HCEC 1CT (cell line): ENCODE measurements around the gene COA8.

Experiments
- DNase-seq: peaks from one replicate; pipeline ENCODE4 v3.0.0-alpha.2; 2017

The COA8 gene

GRCh38 chr14:103549361-103550311, 13.1 kb upstream of the COA8 start:
- DNase-seq, result no peak

GRCh38 chr14:103550451-103551337, 12.1 kb upstream of the COA8 start:
- DNase-seq, result no peak

GRCh38 chr14:103551338-103551762, 11.4 kb upstream of the COA8 start:
- DNase-seq, result no peak

- DNase-seq, result no peak
These were observed 10.5 kb upstream of the COA8 start for GRCh38 chr14:103552011-103552845.

GRCh38 chr14:103552846-103553210, 9.9 kb upstream of the COA8 start:
- DNase-seq, result no peak

- DNase-seq, result no peak
These were observed 7.0 kb upstream of the COA8 start for GRCh38 chr14:103555559-103556337.

- no peak for DNase-seq
These were observed 5.6 kb upstream of the COA8 start for GRCh38 chr14:103556946-103557758.

- peak; percentile 67 for DNase-seq
These were observed 4.5 kb upstream of the COA8 start for GRCh38 chr14:103558071-103558882.

- DNase-seq, result no peak
These were observed 3.0 kb upstream of the COA8 start for GRCh38 chr14:103559766-103560165.

GRCh38 chr14:103560691-103561090, 2.1 kb upstream of the COA8 start:
- DNase-seq, result no peak

GRCh38 chr14:103561381-103562178, 1.2 kb upstream of the COA8 start:
- peak; percentile 48 for DNase-seq

GRCh38 chr14:103562179-103562428, 656 bp upstream of the COA8 start:
- DNase-seq, result peak; percentile 42

GRCh38 chr14:103563226-103563620, 463 bp downstream of the COA8 start:
- DNase-seq, result no peak

- DNase-seq, result no peak
These were observed 1.2 kb downstream of the COA8 start for GRCh38 chr14:103563844-103564505.

GRCh38 chr14:103568952-103569351, 6.2 kb downstream of the COA8 start:
- no peak for DNase-seq

GRCh38 chr14:103569408-103569807, 6.6 kb downstream of the COA8 start:
- no peak for DNase-seq

- DNase-seq, result no peak
These were observed 11.3 kb downstream of the COA8 start for GRCh38 chr14:103574104-103574503.

- no peak for DNase-seq
These were observed 12.0 kb downstream of the COA8 start for GRCh38 chr14:103574707-103575285.
